ENCODE data around the gene GASK1A.
"Not testable (repeated sequence)": the region's sequence is repeated elsewhere in the genome, so short reads cannot be mapped to it uniquely, and the experiment has no call there.

GASK1A gene

GRCh38 chr3:42979044-42979972, at the start of gene GASK1A:
TSS of gene GASK1A (plus strand) at chr3:42979311. CDS start at chr3:42979643, 332 bp downstream.
- DNase-seq (ENCODE audit: low read depth in 2 of 2) = no peak

DNA sequence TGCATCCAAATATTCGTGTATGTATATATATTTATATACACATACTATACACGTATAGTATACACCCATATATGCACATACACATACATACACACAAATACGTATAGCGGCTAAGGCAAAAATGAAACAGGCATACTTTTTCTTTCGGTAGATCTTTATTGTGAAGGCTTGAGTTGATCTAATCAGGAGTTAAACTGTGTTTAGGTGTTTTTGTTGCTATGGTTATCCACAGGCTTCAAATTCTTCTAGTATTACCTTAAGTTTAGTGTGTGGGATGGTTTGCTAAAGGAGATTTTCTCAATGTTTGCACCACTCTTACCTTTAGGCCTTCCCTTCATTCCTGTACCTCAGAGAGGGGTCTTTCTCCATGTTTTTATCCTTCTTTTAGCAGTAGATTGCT, 45.0 kb upstream of the GASK1A start:
- no peak for DNase-seq (ENCODE audit: low read depth in 2 of 2)

- no peak for DNase-seq (ENCODE audit: low read depth in 2 of 2)
Measured at GRCh38 chr3:42934910-42935309, 44.2 kb upstream of the GASK1A start.

DNA sequence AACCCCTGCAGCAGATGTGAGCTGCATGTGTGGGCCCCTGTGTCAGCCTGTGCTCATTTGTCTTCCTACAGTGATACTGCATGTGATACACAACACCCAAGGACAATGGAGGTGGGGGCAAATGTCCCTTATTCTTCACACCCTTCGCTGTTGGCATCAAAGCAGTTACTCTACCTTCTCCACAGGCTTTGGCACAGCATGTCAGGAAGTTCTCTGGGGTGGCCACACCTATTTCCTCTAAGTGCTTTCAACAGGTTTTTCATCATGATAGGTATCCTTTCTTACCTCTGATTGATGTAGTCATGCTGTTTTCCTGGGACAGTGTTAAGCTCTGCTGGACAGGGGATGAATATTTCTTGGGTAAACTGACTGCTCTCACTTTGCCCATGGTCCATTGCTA, 43.6 kb upstream of the GASK1A start:
- DNase-seq (ENCODE audit: low read depth in 2 of 2) = no peak

GRCh38 chr3:42936157-42936981, 42.7 kb upstream of the GASK1A start:
- DNase-seq (ENCODE audit: low read depth in 2 of 2) = no peak

- DNase-seq (ENCODE audit: low read depth in 2 of 2) = no peak
Measured at GRCh38 chr3:42937334-42937733, 41.8 kb upstream of the GASK1A start.

- DNase-seq (ENCODE audit: low read depth in 2 of 2) = no peak
Measured at GRCh38 chr3:42942693-42943092, 36.4 kb upstream of the GASK1A start.

GRCh38 chr3:42946050-42946449, 33.1 kb upstream of the GASK1A start:
- no peak for DNase-seq (ENCODE audit: low read depth in 2 of 2)

DNA sequence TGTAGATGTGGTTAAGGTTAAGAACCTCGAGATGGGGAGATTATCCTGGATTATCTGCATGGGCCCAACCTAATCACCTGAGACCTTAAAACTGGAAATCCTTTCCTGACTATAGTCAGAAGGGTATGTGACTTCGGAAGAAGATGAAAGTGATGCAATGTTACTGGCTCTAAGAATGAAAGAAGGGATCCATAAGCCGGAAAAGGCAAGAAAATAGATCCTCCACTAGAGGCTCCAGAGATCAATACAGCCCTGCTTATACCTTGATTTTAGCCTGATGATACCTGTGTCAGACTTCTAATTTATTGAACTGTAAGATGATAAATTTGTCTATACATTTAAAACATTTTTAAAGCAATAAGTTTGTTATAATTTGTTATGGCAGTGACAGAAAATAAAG, 21.5 kb upstream of the GASK1A start:
- DNase-seq (ENCODE audit: low read depth in 2 of 2) = no peak

GRCh38 chr3:42960282-42960681, 18.8 kb upstream of the GASK1A start:
- DNase-seq (ENCODE audit: low read depth in 2 of 2) = no peak

DNA sequence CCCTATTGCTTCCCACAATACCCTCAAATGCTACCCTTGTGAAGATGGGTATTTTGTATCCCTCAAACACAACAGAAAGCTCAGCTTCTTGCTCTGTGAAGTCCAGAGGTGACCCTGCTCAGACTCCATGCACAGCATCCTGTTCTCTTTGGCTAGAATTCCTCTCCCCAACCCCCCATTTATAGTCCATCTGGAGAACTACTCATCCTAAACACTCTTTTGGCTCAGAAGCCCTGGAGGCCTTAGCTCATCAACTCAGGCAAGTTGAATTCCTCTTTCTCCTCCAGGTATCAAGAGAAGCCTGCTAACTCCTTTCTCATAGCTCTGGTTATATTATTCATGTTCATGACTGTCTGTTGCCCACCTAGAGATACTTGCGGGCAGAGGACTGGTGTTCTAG, 18.3 kb upstream of the GASK1A start:
- no peak for DNase-seq (ENCODE audit: low read depth in 2 of 2)

- DNase-seq (ENCODE audit: low read depth in 2 of 2) = no peak
Measured at GRCh38 chr3:42961633-42962032, 17.5 kb upstream of the GASK1A start.

DNA sequence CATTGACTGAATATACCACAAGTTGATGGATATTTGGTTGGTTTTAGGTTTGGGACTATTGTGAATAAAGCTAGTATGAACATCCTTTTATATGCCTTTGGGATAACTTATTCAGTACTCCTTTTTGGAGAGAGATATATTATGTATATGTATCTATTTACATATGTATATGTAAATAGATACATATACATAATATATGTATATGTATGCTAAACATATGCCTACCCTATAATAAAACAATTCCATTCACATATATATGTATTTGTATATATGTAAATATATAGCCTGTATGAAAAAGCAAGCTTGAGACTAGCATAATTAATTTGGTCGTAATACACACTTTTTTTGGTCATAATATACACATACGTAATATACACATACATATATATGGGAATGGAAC, 15.8 kb upstream of the GASK1A start:
- DNase-seq (ENCODE audit: low read depth in 2 of 2) = no peak

DNA sequence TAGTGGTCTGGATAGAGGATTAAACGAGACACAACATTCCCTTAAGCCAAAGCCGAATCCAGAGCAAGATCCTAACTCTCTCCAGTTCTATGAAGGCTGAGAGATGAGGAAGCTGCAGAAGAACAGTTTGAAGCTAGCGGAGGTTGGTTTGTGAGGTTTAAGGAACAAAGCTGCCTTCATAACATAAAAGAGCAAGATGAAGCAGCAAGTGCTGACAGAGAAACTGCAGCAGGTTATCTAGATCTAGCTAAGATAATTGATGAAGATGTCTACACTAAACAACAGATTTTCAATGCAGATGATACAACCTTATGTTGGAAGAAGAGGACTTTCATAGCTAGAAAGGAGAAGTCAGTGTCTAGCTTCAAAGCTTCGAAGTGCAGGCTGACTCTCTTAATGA, 14.8 kb upstream of the GASK1A start:
- no peak for DNase-seq (ENCODE audit: low read depth in 2 of 2)

DNA sequence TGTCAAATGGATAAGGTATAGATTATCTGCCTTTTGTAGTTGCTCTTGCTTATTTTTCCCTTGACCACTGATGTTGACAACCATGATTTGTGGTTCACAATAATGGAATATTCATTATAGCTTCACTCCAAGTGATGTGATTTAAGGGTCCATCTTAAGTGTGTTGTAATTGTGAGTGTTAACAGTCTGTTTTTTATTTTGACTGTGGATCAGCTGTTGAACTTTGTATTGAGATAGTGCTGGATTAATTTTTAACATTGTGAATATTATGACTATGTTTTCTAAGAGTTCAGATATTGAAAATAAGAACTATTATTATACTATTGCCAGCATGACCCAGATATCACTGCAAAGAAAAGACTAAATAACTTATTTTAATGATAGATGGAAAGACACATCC, 8.6 kb upstream of the GASK1A start:
- DNase-seq (ENCODE audit: low read depth in 2 of 2) = no peak

DNA sequence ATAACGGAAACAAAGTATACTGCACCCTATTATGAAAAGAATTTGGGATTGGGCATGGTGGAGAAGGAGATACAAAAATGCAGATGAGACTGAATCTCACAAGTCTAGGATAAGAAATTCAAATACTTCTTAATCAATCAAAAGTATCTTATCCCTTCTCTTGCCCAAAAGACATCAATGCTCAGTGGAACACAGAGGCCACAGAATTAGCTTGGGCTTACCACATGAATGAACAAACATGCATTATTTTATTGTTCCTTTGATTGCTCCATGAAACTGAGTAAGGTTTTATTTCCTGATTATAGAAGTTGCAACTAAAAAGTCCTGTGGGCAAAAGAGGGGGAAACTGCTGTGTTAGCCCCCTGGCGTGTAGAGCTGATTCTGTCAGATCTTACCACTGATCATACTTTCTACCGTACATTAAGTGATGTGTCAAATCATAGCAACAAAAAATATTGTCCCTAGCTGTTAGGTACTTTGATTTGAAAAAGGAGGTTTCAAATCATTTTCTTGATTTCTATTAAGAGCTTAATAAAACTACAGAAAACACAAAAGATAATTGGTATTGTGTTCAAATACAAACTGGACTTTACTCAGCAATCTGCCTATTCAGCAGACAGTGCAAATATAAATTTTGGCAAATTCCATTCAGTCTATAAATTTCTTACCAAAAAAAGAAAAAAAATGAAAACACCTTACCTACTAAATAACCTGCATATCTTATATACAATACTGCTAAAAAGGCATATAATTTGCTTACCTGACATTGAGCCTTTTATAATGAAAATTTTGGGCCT, 7.9 kb upstream of the GASK1A start:
- no peak for DNase-seq (ENCODE audit: low read depth in 2 of 2)

DNA sequence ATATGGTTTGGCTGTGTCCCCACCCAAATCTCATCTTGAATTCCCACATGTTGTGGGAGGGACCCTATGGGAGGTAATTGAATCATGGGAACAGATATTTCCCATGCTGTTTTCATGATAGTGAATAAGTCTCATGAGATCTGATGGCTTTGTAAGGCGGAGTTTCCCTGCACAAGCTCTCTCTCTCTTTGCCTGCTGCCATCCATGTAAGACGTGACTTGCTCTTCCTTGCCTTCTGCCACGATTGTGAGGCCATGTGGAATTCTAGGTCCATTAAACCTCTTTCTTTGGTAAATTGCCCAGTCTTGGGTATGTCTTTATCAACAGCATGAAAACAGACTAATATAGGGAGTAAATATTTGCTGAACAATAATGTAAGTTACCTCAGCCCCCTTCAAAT, 4.2 kb upstream of the GASK1A start:
- DNase-seq (ENCODE audit: low read depth in 2 of 2) = not testable (repeated sequence)

DNA sequence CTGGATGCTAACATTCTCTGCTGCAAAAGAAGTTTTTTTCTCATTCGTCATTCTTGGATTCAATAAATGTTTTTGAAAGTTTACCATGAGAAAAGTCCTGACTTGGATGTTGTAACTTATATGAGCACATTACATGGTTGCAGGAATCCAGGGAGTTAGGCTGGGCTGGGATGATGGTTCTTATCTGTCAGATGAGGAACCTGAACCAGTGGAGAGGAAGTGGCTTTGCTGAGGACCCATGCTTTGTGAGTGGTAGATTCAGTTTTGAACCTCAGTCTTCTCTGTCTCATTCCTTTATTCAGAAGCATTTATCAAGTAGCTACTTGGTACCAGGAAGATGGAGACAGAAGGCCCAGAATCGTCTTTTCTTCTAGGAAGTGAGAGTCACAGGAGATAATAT, 3.7 kb upstream of the GASK1A start:
- no peak for DNase-seq (ENCODE audit: low read depth in 2 of 2)

GRCh38 chr3:42975955-42976354, 3.2 kb upstream of the GASK1A start:
- no peak for DNase-seq (ENCODE audit: low read depth in 2 of 2)

GRCh38 chr3:42980209-42980608, 1.1 kb downstream of the GASK1A start:
- DNase-seq (ENCODE audit: low read depth in 2 of 2) = no peak

GRCh38 chr3:42980909-42981308, 1.8 kb downstream of the GASK1A start:
- DNase-seq (ENCODE audit: low read depth in 2 of 2) = no peak

All from stimulated activated CD4-positive, alpha-beta T cell treated with anti-CD3 and anti-CD28 coated beads, Interleukin-1b, Interleukin-23, amount 100 ng/mL, for 1 hour (primary cell).